HUDEP-2 (cell line): ENCODE measurements around the gene INHBB.

Experiments used
- DNase-seq, 76 experiments: peaks; one replicate each; lab custom pipeline; 2025; ENCODE audit not compliant: unreplicated experiment in 76 of 76; lab: John Stamatoyannopoulos, UW

Gene INHBB

GRCh38 chr2:120354467-120354866, 8.5 kb downstream of the INHBB start:
- no peak for DNase-seq

- no peak for DNase-seq
These were observed 9.2 kb downstream of the INHBB start for GRCh38 chr2:120354935-120355779.

GRCh38 chr2:120355780-120356266, 9.9 kb downstream of the INHBB start:
- DNase-seq, result no peak

- no peak for DNase-seq
These were observed 11.8 kb downstream of the INHBB start for GRCh38 chr2:120357768-120358167.

GRCh38 chr2:120358734-120359465, 13.0 kb downstream of the INHBB start:
- no peak for DNase-seq

DNA sequence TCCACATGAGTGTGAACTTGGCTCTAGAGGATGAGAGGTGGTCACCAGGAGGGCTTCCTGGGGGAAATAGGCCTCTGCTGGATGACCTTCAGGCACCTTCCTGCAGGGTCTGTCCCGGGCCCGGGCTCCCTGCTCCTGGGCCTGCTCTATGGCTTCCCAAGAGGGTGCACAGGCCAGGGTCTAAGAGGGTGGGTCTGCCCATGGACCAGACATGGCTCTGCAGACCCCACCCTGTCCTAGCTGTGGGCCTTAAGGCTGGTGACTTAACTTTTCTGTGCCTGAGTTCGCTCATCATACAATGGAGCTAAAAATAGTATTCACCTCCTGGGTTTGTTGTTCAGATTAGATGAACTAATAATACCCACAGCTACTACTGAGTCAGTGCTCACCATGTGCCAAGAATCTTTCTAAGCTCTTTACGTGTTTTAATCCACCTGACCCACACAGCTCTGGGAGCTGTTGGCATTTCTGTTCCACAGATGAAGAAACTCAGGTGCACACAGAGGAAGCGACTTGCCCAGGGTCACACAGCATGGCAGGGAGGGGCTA, 14.4 kb downstream of the INHBB start:
- no peak for DNase-seq

DNA sequence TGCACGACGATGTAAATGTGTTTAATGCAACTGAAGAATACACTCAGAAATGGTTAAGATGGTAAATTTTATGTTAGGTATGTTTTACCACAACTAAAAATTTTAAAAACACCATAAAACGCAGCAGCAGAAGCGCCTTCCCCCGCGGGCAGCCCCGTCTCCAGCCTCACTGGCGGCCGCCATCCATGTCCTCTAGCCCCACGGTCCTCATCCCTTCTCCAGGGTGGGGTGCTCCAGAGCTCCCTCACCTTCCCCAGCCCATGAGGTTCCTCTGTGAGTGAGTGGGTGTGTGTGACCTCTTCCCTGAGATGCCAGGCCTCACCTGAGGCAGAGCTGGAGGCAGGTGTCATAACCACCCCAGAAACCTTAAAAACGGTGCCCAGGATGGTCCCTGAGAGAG, 17.0 kb downstream of the INHBB start:
- no peak for DNase-seq

GRCh38 chr2:120365236-120365793, 19.4 kb downstream of the INHBB start:
- DNase-seq, result no peak

DNA sequence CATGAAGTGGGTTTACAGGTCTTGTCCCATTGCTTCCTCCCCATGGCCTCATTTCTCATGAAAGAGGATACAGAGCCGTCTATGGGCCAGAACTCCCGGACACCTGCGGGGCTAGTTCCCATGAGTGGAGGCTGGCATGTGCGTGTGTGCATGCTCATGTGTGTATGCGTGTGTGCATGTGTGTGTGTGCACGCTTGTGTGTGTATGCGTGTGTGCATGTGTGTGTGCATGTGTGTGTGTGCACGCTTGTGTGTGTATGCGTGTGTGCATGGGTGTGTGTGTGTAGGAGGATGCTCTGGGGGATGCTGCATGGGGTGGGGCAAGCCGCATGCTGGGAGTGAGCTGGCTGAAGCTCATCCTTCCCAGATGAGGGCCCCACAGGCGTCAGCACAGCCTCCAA, 20.8 kb downstream of the INHBB start:
- no peak for DNase-seq

- DNase-seq, result no peak
These were observed 21.3 kb downstream of the INHBB start for GRCh38 chr2:120367221-120367620.

GRCh38 chr2:120367649-120368048, 21.7 kb downstream of the INHBB start:
- DNase-seq, result no peak

DNA sequence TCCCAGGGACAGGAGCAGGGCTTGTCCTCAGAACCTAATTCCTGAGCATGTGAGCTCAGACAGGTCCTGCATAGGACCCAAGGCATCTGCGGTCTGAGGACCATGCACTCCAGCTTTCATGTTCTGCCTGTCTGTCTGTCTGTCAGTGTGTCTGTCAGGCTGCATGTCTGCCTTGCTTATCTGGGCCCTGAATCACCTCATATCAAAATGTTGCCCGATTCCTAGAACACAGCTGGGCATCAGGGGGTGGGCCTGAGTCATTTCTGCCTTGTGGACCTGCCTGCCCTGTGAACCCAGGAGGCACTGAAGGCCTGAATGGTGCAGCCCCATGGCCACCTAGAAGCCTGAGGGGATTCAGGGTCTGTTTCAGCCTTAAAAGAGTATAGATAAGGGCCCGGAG, 22.1 kb downstream of the INHBB start:
- no peak for DNase-seq

- DNase-seq, result no peak
These were observed 23.3 kb downstream of the INHBB start for GRCh38 chr2:120369250-120369649.

GRCh38 chr2:120371969-120372625, 26.2 kb downstream of the INHBB start:
- no peak for DNase-seq

DNA sequence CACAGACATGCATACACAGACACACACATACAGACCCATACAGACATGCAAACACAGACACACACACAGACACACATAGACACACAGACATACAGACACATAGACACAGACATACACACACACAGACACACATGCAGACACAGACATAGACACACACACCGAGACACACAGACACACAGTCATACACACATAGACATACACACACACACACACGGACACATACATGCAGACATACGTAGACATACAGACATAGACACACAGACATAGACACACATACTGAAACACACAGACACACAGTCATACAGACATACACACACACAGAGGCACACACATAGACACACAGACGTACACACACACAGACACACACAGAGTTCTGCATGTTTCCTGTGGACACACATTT, 26.9 kb downstream of the INHBB start:
- DNase-seq, result no peak

GRCh38 chr2:120373424-120373823, 27.5 kb downstream of the INHBB start:
- DNase-seq, result no peak

DNA sequence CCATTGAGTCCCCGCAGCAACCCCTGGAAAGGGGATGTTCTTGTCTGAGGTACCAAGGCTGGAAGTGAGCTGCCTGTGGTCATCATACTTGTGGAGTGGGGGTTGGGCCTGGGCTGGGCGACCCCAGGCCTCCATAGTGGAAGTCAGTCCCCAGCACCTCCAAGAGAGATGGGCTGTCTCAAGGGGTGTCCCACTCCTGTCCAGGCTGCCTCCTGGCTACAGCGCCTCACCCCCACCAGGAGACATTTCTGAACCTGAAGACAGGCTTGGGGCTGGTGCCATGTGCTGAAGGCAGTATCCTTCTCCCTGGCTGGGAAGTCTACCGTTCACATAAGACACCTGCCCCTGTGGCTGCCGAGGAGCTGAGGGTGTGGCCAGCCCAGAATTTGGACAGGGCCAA, 28.9 kb downstream of the INHBB start:
- DNase-seq, result no peak

DNA sequence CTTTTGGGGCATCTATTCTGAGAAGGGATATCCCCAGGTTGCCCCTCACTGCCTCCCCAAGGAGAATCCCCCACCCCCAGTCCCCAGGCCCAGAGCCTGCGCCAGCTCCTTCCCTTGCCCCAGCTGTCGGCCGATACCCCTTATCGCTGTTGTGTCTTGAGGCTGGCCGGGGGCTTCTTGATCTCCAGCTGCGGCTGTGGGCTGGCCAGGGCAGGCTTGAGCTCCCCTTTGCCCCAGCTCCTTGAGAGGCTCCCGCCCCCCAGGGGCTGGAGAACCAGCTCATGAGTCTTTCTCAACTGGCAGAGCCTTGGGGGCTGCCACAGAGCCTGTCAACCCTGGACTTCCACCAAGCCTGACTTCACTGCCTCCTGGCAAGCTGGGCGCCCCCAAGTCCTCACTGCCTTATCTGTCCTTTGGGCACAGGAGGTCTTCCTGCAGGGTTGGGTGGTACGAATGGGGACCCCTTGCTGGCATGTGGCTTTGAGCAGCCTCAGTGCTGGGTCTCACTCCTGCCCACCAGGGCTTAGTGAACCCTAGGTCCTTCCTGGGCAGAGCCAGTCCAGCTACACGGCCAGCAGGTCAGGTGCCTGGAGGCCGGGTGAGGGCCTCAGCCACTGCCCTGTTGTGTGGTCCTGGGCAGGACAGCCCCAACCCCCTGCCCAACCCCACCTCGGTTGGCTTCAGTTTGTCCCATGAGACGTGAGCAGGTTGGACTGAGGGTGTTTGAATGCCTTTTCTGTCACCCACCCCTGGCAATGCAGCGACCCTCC, 29.5 kb downstream of the INHBB start:
- DNase-seq, result no peak

DNA sequence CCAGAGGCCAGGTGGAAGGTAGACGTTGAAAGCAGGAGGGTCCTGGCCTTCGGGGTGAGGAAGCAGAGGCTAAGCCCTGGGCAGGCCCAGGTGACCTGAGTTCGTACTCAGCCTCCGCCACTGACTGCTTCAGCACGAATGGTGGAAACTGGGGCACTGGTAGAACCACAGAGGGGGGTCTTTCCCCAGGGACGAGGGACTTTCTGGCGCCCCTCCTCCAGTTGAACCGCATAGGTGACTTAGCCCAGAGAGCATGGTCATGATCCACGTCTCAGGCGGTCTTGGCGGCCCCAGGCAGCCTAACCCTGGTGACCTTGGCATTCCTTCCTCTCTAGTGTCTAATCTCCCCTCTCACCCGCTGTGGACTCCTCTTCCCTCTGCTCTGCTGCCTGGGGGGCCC, 30.2 kb downstream of the INHBB start:
- DNase-seq, result no peak
